H1 (cell line): Measurements from ENCODE around the gene ABI1. TPM values are rescaled to one million over a fixed set of nuclear protein-coding genes. Genes with fewer than 3 reads are reported as not detected.

Experiments
- CTCF ChIA-PET: fragments of 300-600 bp; sonication (Branson Sonifier 250); formaldehyde crosslinking; loops from one replicate; lab custom pipeline; 2021; ENCODE audit not compliant: partially characterized antibody; lab: Charles Lee
- POLR2A ChIA-PET: fragments of 300-600 bp; sonication (Branson Sonifier 250); formaldehyde crosslinking; loops from one replicate; lab custom pipeline; 2021; ENCODE audit warnings: inconsistent platforms; ENCODE audit not compliant: partially characterized antibody; lab: Charles Lee
- DNase-seq, 2 experiments: peaks; one replicate each; pipeline versions ENCODE4 v3.0.0 to v3.0.0-alpha.2; 2010 to 2022; ENCODE audit warnings: low spot score in 2 of 2, low read depth in 1 of 2, mixed read lengths in 1 of 2
- FAIRE-seq: peaks from 2 replicates; lab custom pipeline; 2011; peaks lifted over from hg19 to GRCh38; lab: Jason Lieb, UNC
- H2AFZ ChIP-seq: 2 replicates; pipeline ENCODE4 v1.8.1; 2012; ENCODE audit warnings: low read length, inconsistent platforms
- H2AK5ac ChIP-seq: 2 replicates; pipeline ENCODE4 v1.6.1; 2013; ENCODE audit warnings: low read depth, low read length
- H2BK120ac ChIP-seq: replicated peaks from 2 replicates; pipeline ENCODE3; 2013; ENCODE audit warnings: low read depth, low read length, inconsistent platforms
- H2BK12ac ChIP-seq: 2 replicates; pipeline ENCODE4 v1.6.1; 2013; ENCODE audit warnings: low read depth, low read length
- H2BK15ac ChIP-seq: 2 replicates; pipeline ENCODE4 v1.6.1; 2013; ENCODE audit warnings: low read length
- H2BK20ac ChIP-seq: 2 replicates; pipeline ENCODE4 v1.6.1; 2013; ENCODE audit warnings: low read length
- H2BK5ac ChIP-seq: 2 replicates; pipeline ENCODE4 v1.6.1; 2013; ENCODE audit warnings: low read depth, low read length
- H3K14ac ChIP-seq: 2 replicates; pipeline ENCODE4 v1.6.1; 2013; ENCODE audit warnings: inconsistent platforms; ENCODE audit not compliant: insufficient read length
- H3K18ac ChIP-seq: 2 replicates; pipeline ENCODE4 v1.6.1; 2013; ENCODE audit warnings: low read length; ENCODE audit errors: extremely low read depth
- H3K23ac ChIP-seq: 2 replicates; pipeline ENCODE4 v1.6.1; 2013; ENCODE audit warnings: inconsistent platforms; ENCODE audit not compliant: insufficient read length
- H3K23me2 ChIP-seq: 2 replicates; pipeline ENCODE4 v1.6.1; 2013; ENCODE audit warnings: low read depth, low read length
- H3K27ac ChIP-seq: 2 replicates; pipeline ENCODE4 v1.6.1; 2011; ENCODE audit warnings: low read depth, low read length, inconsistent platforms
- H3K27me3 ChIP-seq, 4 experiments: replicated peaks in 1 of 4; 1 replicate in 1 of 4; 2 replicates in 3 of 4; pipeline versions ENCODE4 v1.6.1 to v1.8.1; 2011 to 2013; ENCODE audit warnings: low read length in 3 of 4, mild to moderate bottlenecking in 3 of 4, inconsistent platforms in 2 of 4, mixed read lengths in 2 of 4, moderate library complexity in 1 of 4; ENCODE audit not compliant: control insufficient read depth in 3 of 4, insufficient read depth in 3 of 4; ENCODE audit errors: extremely low read depth in 1 of 4
- H3K36me3 ChIP-seq, 4 experiments: 2 replicates each; pipeline versions ENCODE4 v1.6.1 to v1.8.1; 2011 to 2013; ENCODE audit warnings: mild to moderate bottlenecking in 4 of 4, low read length in 3 of 4, moderate library complexity in 2 of 4, control low read depth in 1 of 4, inconsistent platforms in 1 of 4; ENCODE audit not compliant: insufficient read depth in 4 of 4, control insufficient read depth in 2 of 4
- H3K4ac ChIP-seq: replicated peaks from 2 replicates; pipeline ENCODE3; 2013; ENCODE audit warnings: low read length, low read depth, mixed read lengths, inconsistent platforms; ENCODE audit not compliant: insufficient read length
- H3K4me1 ChIP-seq, 4 experiments: replicated peaks in 1 of 4; 1 replicate in 1 of 4; 2 replicates in 3 of 4; pipeline versions ENCODE4 v1.6.1 to v1.8.1; 2011 to 2013; ENCODE audit warnings: low read length in 3 of 4, inconsistent platforms in 2 of 4, mixed read lengths in 1 of 4; ENCODE audit not compliant: insufficient read depth in 4 of 4, control insufficient read depth in 3 of 4
- H3K4me2 ChIP-seq, 2 experiments: 2 replicates each; pipeline versions ENCODE4 v1.6.1 to v1.8.1; 2011 to 2013; ENCODE audit warnings: low read depth in 2 of 2, low read length in 2 of 2, control low read depth in 1 of 2, inconsistent platforms in 1 of 2, mild to moderate bottlenecking in 1 of 2; ENCODE audit not compliant: insufficient read depth in 1 of 2
- H3K4me3 ChIP-seq, 4 experiments: fragments of 200-600, 300-600 bp in 1 of 4; sonication (generic), shearing (Covaris generic), sonication (Bioruptor Twin) in 1 of 4; 2 replicates each; pipeline versions ENCODE4 v1.5.1 to v1.8.1; 2011 to 2016; ENCODE audit warnings: low read length in 4 of 4, low read depth in 3 of 4, control low read depth in 2 of 4, inconsistent platforms in 2 of 4, mild to moderate bottlenecking in 2 of 4, mixed read lengths in 1 of 4, moderate library complexity in 1 of 4; ENCODE audit not compliant: insufficient read depth in 2 of 4; ENCODE audit errors: extremely low read depth in 1 of 4
- H3K56ac ChIP-seq: replicated peaks from 2 replicates; pipeline ENCODE3; 2013; ENCODE audit warnings: low read depth, mild to moderate bottlenecking, mixed read lengths, low read length, inconsistent platforms; ENCODE audit not compliant: insufficient read length
- H3K79me1 ChIP-seq: 2 replicates; pipeline ENCODE4 v1.6.1; 2013; ENCODE audit warnings: low read depth, low read length, control low read depth
- H3K79me2 ChIP-seq, 2 experiments: 2 replicates each; pipeline versions ENCODE4 v1.6.1 to v1.8.1; 2012 to 2013; ENCODE audit warnings: low read length in 2 of 2, mild to moderate bottlenecking in 2 of 2, inconsistent platforms in 1 of 2; ENCODE audit not compliant: insufficient read depth in 2 of 2, control insufficient read depth in 1 of 2
- H3K9ac ChIP-seq, 4 experiments: replicated peaks in 1 of 4; 1 replicate in 1 of 4; 2 replicates in 3 of 4; pipeline versions ENCODE4 v1.6.1 to v1.8.1; 2011 to 2013; ENCODE audit warnings: low read depth in 3 of 4, low read length in 3 of 4, control low read depth in 2 of 4, mild to moderate bottlenecking in 2 of 4, moderate library complexity in 2 of 4, inconsistent platforms in 1 of 4; ENCODE audit errors: extremely low read depth in 1 of 4
- H3K9me3 ChIP-seq, 2 experiments: 2 replicates each; pipeline versions ENCODE4 v1.6.1 to v1.8.1; 2012 to 2013; ENCODE audit warnings: mild to moderate bottlenecking in 2 of 2, moderate library complexity in 2 of 2, control low read depth in 1 of 2, inconsistent platforms in 1 of 2, low read depth in 1 of 2, low read length in 1 of 2, mixed read lengths in 1 of 2; ENCODE audit not compliant: insufficient read depth in 2 of 2
- H4K20me1 ChIP-seq, 2 experiments: replicated peaks in 1 of 2; 2 replicates each; pipeline versions ENCODE3 to v1.8.1; 2011 to 2013; ENCODE audit warnings: inconsistent platforms in 2 of 2, low read length in 2 of 2, mild to moderate bottlenecking in 1 of 2; ENCODE audit not compliant: insufficient read depth in 2 of 2, control insufficient read depth in 1 of 2
- H4K5ac ChIP-seq: 2 replicates; pipeline ENCODE4 v1.6.1; 2013; ENCODE audit warnings: low read length, low read depth, mixed read lengths, inconsistent platforms; ENCODE audit not compliant: insufficient read length
- H4K8ac ChIP-seq: 2 replicates; pipeline ENCODE4 v1.8.0; 2013; ENCODE audit warnings: mild to moderate bottlenecking, moderate library complexity, low read length, inconsistent platforms; ENCODE audit not compliant: insufficient read depth; ENCODE audit errors: extremely low read depth
- H4K91ac ChIP-seq: replicated peaks from 2 replicates; pipeline ENCODE3; 2013; ENCODE audit warnings: low read length, mixed read lengths, inconsistent platforms; ENCODE audit not compliant: insufficient read length
- CBX5 ChIP-seq: fragments of 300-800, 300-1000 bp; sonication (generic); IDR thresholded peaks from 2 replicates; pipeline ENCODE4 v1.7.1; 2016; ENCODE audit warnings: antibody characterized with exemption, low read length, low read depth
- CBX8 ChIP-seq: fragments of 300-800, 300-1000 bp; sonication (generic); IDR thresholded peaks from 2 replicates; pipeline ENCODE4 v1.7.1; 2016; ENCODE audit warnings: low read depth, low read length, borderline replicate concordance
- EGR1 ChIP-seq: IDR thresholded peaks from 2 replicates; pipeline ENCODE4 v1.6.1; 2011; ENCODE audit warnings: low read depth, low read length, borderline replicate concordance
- GABPA ChIP-seq: IDR thresholded peaks from 2 replicates; pipeline ENCODE4 v1.6.1; 2011; ENCODE audit warnings: mild to moderate bottlenecking, low read length, moderate library complexity, borderline replicate concordance; ENCODE audit not compliant: insufficient read depth
- HDAC2 ChIP-seq, 2 experiments: fragments of 300-600 bp in 1 of 2; sonication (generic) in 1 of 2; IDR thresholded peaks; 2 replicates each; pipeline ENCODE4 v1.6.1; 2011 to 2012; ENCODE audit warnings: low read depth in 2 of 2, low read length in 2 of 2, mild to moderate bottlenecking in 2 of 2, moderate library complexity in 2 of 2, borderline replicate concordance in 1 of 2, inconsistent platforms in 1 of 2
- POLR2AphosphoS5 ChIP-seq: IDR thresholded peaks from 2 replicates; pipeline ENCODE4 v1.6.1; 2011; ENCODE audit warnings: low read depth, low read length
- POU5F1 ChIP-seq: IDR thresholded peaks from 2 replicates; pipeline ENCODE4 v1.6.1; 2011; ENCODE audit warnings: low read depth, mild to moderate bottlenecking, low read length, moderate library complexity
- RAD21 ChIP-seq, 2 experiments: IDR thresholded peaks in 1 of 2; conservative IDR thresholded peaks in 1 of 2; 2 replicates each; pipeline ENCODE4 v1.6.1; 2011; ENCODE audit warnings: low read depth in 2 of 2, low read length in 2 of 2, improper control_type of control experiment in 1 of 2, inconsistent platforms in 1 of 2, mild to moderate bottlenecking in 1 of 2, moderate library complexity in 1 of 2
- SRF ChIP-seq: IDR thresholded peaks from 2 replicates; pipeline ENCODE4 v1.6.1; 2011; ENCODE audit warnings: mild to moderate bottlenecking, low read depth, low read length, moderate library complexity
- TCF12 ChIP-seq: IDR thresholded peaks from 2 replicates; pipeline ENCODE4 v1.6.1; 2011; ENCODE audit warnings: low read depth, mild to moderate bottlenecking, low read length
- ZNF274 ChIP-seq: IDR thresholded peaks from 2 replicates; pipeline ENCODE4 v1.7.0; 2012; ENCODE audit warnings: low read length, borderline replicate concordance; ENCODE audit errors: extremely low read depth
- WGBS, 2 experiments: shearing (Covaris generic) in 1 of 2; methylation state at CpG; one replicate each; pipeline versions ENCODE4 v1.1.6 to v1.1.7; 2013 to 2015; ENCODE audit warnings: low lambda C conversion rate in 2 of 2, mixed read lengths in 2 of 2, inconsistent platforms in 1 of 2, low coverage in 1 of 2, missing lambda C conversion rate in 1 of 2; ENCODE audit not compliant: insufficient replicate concordance in 2 of 2, insufficient coverage in 1 of 2, insufficient read length in 1 of 2; ENCODE audit errors: extremely low coverage in 1 of 2, missing lambda C conversion rate in 1 of 2; 5-methylcytosine and 5-hydroxymethylcytosine counted together
- polyA plus RNA-seq, 7 experiments: library from polyadenylated mRNA; depleted of rRNA in 3 of 7; stranded (reverse) in 5 of 7; unstranded in 2 of 7; fragments of >200 nt in 5 of 7; fragments of 200-250 nt in 2 of 7; gene quantifications; 1 replicate in 5 of 7; 2 replicates in 1 of 7; 4 replicates in 1 of 7; pipeline versions ENCODE4 v1.2.1 to v1.2.3, GENCODE V29; 2011 to 2013; ENCODE audit warnings: missing spikeins in 2 of 7, mixed read lengths in 2 of 7
- total RNA-seq: library from RNA; stranded (reverse); fragmentation: NEBNext Ultra II Directional; extraction: Animal tissue kit (Norgen Biotek cat#: 25700); gene quantifications from 2 replicates; pipeline ENCODE4 v1.2.1, GENCODE V29; 2021
- TF ChIP-seq, protein P1 (sequence below): IDR thresholded peaks from 2 replicates; pipeline ENCODE4 v1.6.1; 2012; ENCODE audit warnings: inconsistent platforms

The ABI1 gene
- total and polyA plus RNA-seq, 2 of the 8 experiments (the other 6 are each of a cell fraction or from before 2014, with no cell fraction given): 35.4 to 37.0 TPM

DNA sequence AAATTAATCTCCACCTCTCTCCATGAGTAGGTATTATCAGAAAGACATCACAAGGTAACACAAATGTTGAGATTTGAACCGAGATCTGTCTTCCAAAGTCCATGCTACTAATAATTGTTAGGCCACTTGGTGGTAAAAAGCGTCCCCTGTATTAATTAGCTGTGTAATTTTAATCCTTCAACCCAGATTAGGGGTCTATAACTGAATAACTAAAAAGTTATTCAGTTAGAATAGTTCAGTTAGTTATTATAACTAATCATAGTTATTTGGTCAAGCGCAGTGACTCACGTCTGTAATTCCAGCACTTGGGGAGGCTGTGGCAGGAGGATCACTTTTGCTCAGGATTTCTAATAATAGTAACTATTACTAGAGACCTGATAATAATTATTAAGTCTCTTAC is 157.7 kb downstream of the ABI1 start:
- Histone ChIP-seq H2AFZ (no peak overlapping the region), H3K4me3 (no peak overlapping the region), H3K23ac (no peak overlapping the region), H4K20me1 (no peaks in the 10 kb centered on the region), H3K18ac (no peak overlapping the region), H4K8ac (no peak overlapping the region), H3K9ac (no peak overlapping the region), H4K91ac (no peak overlapping the region), H2BK120ac (no peak overlapping the region), H3K36me3 (peaks cover 0 to 31% (median 4%) of the 10 kb centered on the region in 4 experiments; a peak in 6 of 8 replicates), H3K79me1 (peaks cover 12% of the 10 kb centered on the region), H3K56ac (no peak overlapping the region), H3K4me2 (no peak overlapping the region), H3K4ac (no peak overlapping the region), H3K79me2 (peaks cover 8 to 55% of the 10 kb centered on the region in 2 experiments), H3K23me2 (peaks cover 3% of the 10 kb centered on the region; the same call in 1 of the 2 replicates), H3K27me3 (no peaks in the 10 kb centered on the region), H2BK20ac (no peak overlapping the region), H2BK5ac (no peak overlapping the region), H2AK5ac (no peak overlapping the region), H2BK15ac (no peak overlapping the region), H4K5ac (no peak overlapping the region), H2BK12ac (no peak overlapping the region), H3K27ac (no peak overlapping the region), H3K9me3 (no peaks in the 10 kb centered on the region), H3K14ac (no peak overlapping the region), H3K4me1 (peaks cover 0 to 2% (median 1%) of the 10 kb centered on the region in 4 experiments; a peak in 2 of 7 replicates)
- ChIA-PET POLR2A (interaction anchor here (0.6 kb wide), 2 partner anchors 217 to 314 kb away, joined by 3 read pairs; no protein-coding TSS in a partner anchor), CTCF (interaction anchor here (0.6 kb wide), 1 partner anchor 211 kb away, joined by 3 read pairs; no protein-coding TSS in a partner anchor)
- FAIRE-seq (no peak), DNase-seq (no peak)
- 87% methylated on average over 4 of the region's 4 CpGs; no CpG with 5 or more reads in 1 of the 2 experiments for WGBS, 2 experiments
- TF ChIP-seq HDAC2 (IDR thresholded peaks at IDR 0.05; ENCODE audit: borderline replicate concordance in 1 of 2, low read depth in 2 of 2, low read length in 2 of 2) (no peak), EGR1 (no peak), TCF12 (no peak), POLR2AphosphoS5 (no peak), CBX5 (no peak), ZNF274 (no peak), POU5F1 (no peak), GABPA (no peak), SRF (no peak), CBX8 (no peak), RAD21 (IDR thresholded peaks at IDR 0.05 in 1 of 2, conservative IDR thresholded peaks at IDR 0.05 in 1 of 2; ENCODE audit: low read depth in 2 of 2, low read length in 2 of 2) (no peak)
- TF ChIP-seq, protein P1, sequence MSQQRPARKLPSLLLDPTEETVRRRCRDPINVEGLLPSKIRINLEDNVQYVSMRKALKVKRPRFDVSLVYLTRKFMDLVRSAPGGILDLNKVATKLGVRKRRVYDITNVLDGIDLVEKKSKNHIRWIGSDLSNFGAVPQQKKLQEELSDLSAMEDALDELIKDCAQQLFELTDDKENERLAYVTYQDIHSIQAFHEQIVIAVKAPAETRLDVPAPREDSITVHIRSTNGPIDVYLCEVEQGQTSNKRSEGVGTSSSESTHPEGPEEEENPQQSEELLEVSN: no peak
